ENCODE measurements around the gene ENO3.

- TF ChIP-seq TAF1 (IDR thresholded peaks at IDR 0.05; ENCODE audit: borderline replicate concordance, low read depth, low read length) (no peak), POLR2A (IDR thresholded peaks at IDR 0.05; ENCODE audit: low read depth, low read length) (no peak)
These were observed 52.4 kb downstream of the ENO3 start for GRCh38 chr17:5003214-5003867.
